Calu3 (cell line): ENCODE measurements around the gene NYAP2. TPM values are rescaled to one million over a fixed set of nuclear protein-coding genes. Genes with fewer than 3 reads are reported as not detected.

ENCODE experiments used
- BruUV-seq: library from RNA; stranded (reverse); fragments of 400-500 nt; replicated peaks from 2 replicates; lab custom pipeline; 2021; lab: Mats Ljungman, UMichigan
- CTCF ChIA-PET: fragments of 300-600 bp; sonication (Branson Sonifier 250); formaldehyde crosslinking; loops from one replicate; lab custom pipeline; 2022; ENCODE audit warnings: antibody characterized with exemption; lab: Charles Lee
- DNase-seq: peaks from one replicate; pipeline ENCODE4 v3.0.0; 2022
- H3K27ac Mint-ChIP-seq: one replicate; pipeline ENCODE4 v1.8.0; 2022; ENCODE audit warnings: mixed read lengths; ENCODE audit not compliant: unreplicated experiment
- H3K27me3 Mint-ChIP-seq: one replicate; pipeline ENCODE4 v1.8.0; 2022; ENCODE audit warnings: mixed read lengths; ENCODE audit not compliant: unreplicated experiment
- H3K36me3 Mint-ChIP-seq: one replicate; pipeline ENCODE4 v1.8.0; 2022; ENCODE audit warnings: mild to moderate bottlenecking, moderate library complexity, mixed read lengths; ENCODE audit not compliant: insufficient read depth, unreplicated experiment
- H3K4me1 Mint-ChIP-seq: one replicate; pipeline ENCODE4 v1.8.0; 2022; ENCODE audit warnings: mild to moderate bottlenecking, low read depth, mixed read lengths; ENCODE audit not compliant: unreplicated experiment
- H3K4me3 Mint-ChIP-seq: one replicate; pipeline ENCODE4 v1.8.0; 2022; ENCODE audit warnings: mild to moderate bottlenecking, low read depth, moderate library complexity, mixed read lengths; ENCODE audit not compliant: unreplicated experiment
- H3K9me3 Mint-ChIP-seq: one replicate; pipeline ENCODE4 v1.8.0; 2022; ENCODE audit warnings: low read depth, mixed read lengths; ENCODE audit not compliant: unreplicated experiment
- CTCF ChIP-seq: fragments of 200-600 bp; IDR thresholded peaks from one replicate; pipeline ENCODE4 v1.8.0; 2022; ENCODE audit warnings: antibody characterized with exemption; ENCODE audit not compliant: unreplicated experiment
- intact Hi-C: fragments of 100-400 bp; cut with micrococcal nuclease; formaldehyde crosslinking; loops from one replicate; pipeline ENCODE4 v1.10.0; 2022; ENCODE audit not compliant: unreplicated experiment
- total RNA-seq: library from RNA; stranded (reverse); gene quantifications from 2 replicates; pipeline ENCODE4 v1.2.3, GENCODE V29; 2022

NYAP2 gene
- total RNA-seq, 1 experiment from 2014 or later = 0.07 TPM

- no TSS peak for BruUV-seq
- Mint-ChIP-seq H3K27ac (no peak overlapping the region), H3K4me1 (no peaks in the 10 kb centered on the region), H3K36me3 (no peaks in the 10 kb centered on the region), H3K4me3 (no peak overlapping the region), H3K27me3 (no peaks in the 10 kb centered on the region), H3K9me3 (peaks cover 4% of the 10 kb centered on the region)
- no peak for DNase-seq
- intact Hi-C loops = no loop called here
- no peak for TF ChIP-seq CTCF
- CTCF ChIA-PET = no interaction called here
Observed at GRCh38 chr2:225602205-225602604, 202.7 kb downstream of the NYAP2 start.

DNA sequence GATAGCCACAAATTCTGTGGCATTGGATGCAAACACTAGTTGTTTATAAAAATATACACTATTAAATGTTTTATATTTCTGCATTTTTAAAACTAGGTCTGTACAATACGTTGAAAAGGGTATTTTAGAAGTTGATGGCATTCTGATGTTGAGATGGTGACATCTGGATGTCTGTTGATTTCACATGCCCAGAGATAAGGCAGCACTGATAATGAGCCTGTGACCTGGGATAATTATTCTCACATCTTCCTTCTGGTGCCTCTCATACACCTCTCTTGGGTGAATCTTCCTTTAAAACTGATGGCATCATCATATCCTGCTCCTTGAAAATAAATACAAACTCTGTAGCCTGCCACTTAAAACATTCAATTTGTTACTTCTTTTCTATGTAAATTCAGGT, 208.6 kb downstream of the NYAP2 start:
- Mint-ChIP-seq H3K27me3 (no peaks in the 10 kb centered on the region), H3K9me3 (no peaks in the 10 kb centered on the region), H3K4me3 (no peak overlapping the region), H3K4me1 (no peaks in the 10 kb centered on the region), H3K36me3 (no peaks in the 10 kb centered on the region), H3K27ac (no peak overlapping the region)
- no peak for TF ChIP-seq CTCF
- no peak for DNase-seq
- CTCF ChIA-PET = no interaction called here
- intact Hi-C loops = no loop called here
- BruUV-seq = no TSS peak

- H3K27ac Mint-ChIP-seq = no peak overlapping the region
- no peak for TF ChIP-seq CTCF
- H3K4me3 Mint-ChIP-seq = no peak overlapping the region
- no peaks in the 10 kb centered on the region for H3K4me1 Mint-ChIP-seq
- H3K36me3 Mint-ChIP-seq = no peaks in the 10 kb centered on the region
- no TSS peak for BruUV-seq
- DNase-seq = no peak
- H3K27me3 Mint-ChIP-seq = no peaks in the 10 kb centered on the region
- intact Hi-C loops = no loop called here
- H3K9me3 Mint-ChIP-seq = no peaks in the 10 kb centered on the region
- CTCF ChIA-PET = no interaction called here
Observed at GRCh38 chr2:225612636-225613035, 213.1 kb downstream of the NYAP2 start.

- intact Hi-C loops = no loop called here
- CTCF ChIA-PET = no interaction called here
- no peak for TF ChIP-seq CTCF
Observed at GRCh38 chr2:225614915-225615314, 215.4 kb downstream of the NYAP2 start.

GRCh38 chr2:225615514-225615913, 216.0 kb downstream of the NYAP2 start:
- no peaks in the 10 kb centered on the region for H3K27me3 Mint-ChIP-seq

More at GRCh38 chr2:225614915-225615314, 215.4 kb downstream of the NYAP2 start:
- H3K4me1 Mint-ChIP-seq = no peaks in the 10 kb centered on the region
- BruUV-seq = no TSS peak
- DNase-seq = no peak
- H3K9me3 Mint-ChIP-seq = no peaks in the 10 kb centered on the region
- H3K36me3 Mint-ChIP-seq = no peaks in the 10 kb centered on the region
- H3K27me3 Mint-ChIP-seq = no peaks in the 10 kb centered on the region
- no peak overlapping the region for H3K4me3 Mint-ChIP-seq
- H3K27ac Mint-ChIP-seq = no peak overlapping the region

More at GRCh38 chr2:225615514-225615913, 216.0 kb downstream of the NYAP2 start:
- H3K27ac Mint-ChIP-seq = no peak overlapping the region
- H3K4me3 Mint-ChIP-seq = no peak overlapping the region
- no peaks in the 10 kb centered on the region for H3K36me3 Mint-ChIP-seq
- no peak for DNase-seq
- CTCF ChIA-PET = interaction anchor here (0.6 kb wide), 1 partner anchor 445 kb away, joined by 3 read pairs; no protein-coding TSS in a partner anchor
- no TSS peak for BruUV-seq
- intact Hi-C loops = no loop called here
- TF ChIP-seq CTCF = no peak
- H3K4me1 Mint-ChIP-seq = no peaks in the 10 kb centered on the region
- no peaks in the 10 kb centered on the region for H3K9me3 Mint-ChIP-seq
